HG03066 (cell line): ENCODE results near the gene AP5S1.

Experiments
- ATAC-seq: cut with Tn5 transposase; IDR thresholded peaks from one replicate; pipeline ENCODE4 v1.9.1; 2021; ENCODE audit warnings: low read depth; ENCODE audit not compliant: unreplicated experiment

The AP5S1 gene

GRCh38 chr20:3871550-3872265 is 51.4 kb downstream of the AP5S1 start:
- no peak for ATAC-seq

GRCh38 chr20:3873507-3873906 is 53.2 kb downstream of the AP5S1 start:
- no peak for ATAC-seq

GRCh38 chr20:3874194-3874844 is 54.0 kb downstream of the AP5S1 start:
- no peak for ATAC-seq

GRCh38 chr20:3875378-3875974 is 55.1 kb downstream of the AP5S1 start:
- no peak for ATAC-seq

GRCh38 chr20:3876000-3876399 is 55.7 kb downstream of the AP5S1 start:
- no peak for ATAC-seq

- no peak for ATAC-seq
Measured at GRCh38 chr20:3876676-3877075, 56.3 kb downstream of the AP5S1 start.
